Neural cell (in vitro differentiated cells): ENCODE data around the gene CRIP1. TPM values are rescaled to one million over a fixed set of nuclear protein-coding genes. Genes with fewer than 3 reads are reported as not detected.

Source experiments
- H2AFZ ChIP-seq: fragments of 200-600, 300-800 bp; sonication (generic), shearing (Covaris generic); 2 replicates; pipeline ENCODE4 v1.6.0; 2014; ENCODE audit warnings: low read depth, mild to moderate bottlenecking, antibody characterized with exemption, low read length, moderate library complexity
- H3F3A ChIP-seq: fragments of 200-600 bp; shearing (Covaris generic); 2 replicates; pipeline ENCODE4 v1.6.1; 2016; ENCODE audit warnings: mild to moderate bottlenecking, moderate library complexity, mixed read lengths, antibody characterized with exemption, low read length; ENCODE audit not compliant: insufficient read depth, poor library complexity, severe bottlenecking
- H3K27ac ChIP-seq: fragments of 200-600, 300-800 bp; sonication (generic), shearing (Covaris generic); 2 replicates; pipeline ENCODE4 v1.5.1; 2014; ENCODE audit warnings: mild to moderate bottlenecking, low read length, moderate library complexity
- H3K27me3 ChIP-seq: fragments of 300-800, 200-600 bp; sonication (generic), shearing (Covaris generic); 2 replicates; pipeline ENCODE4 v1.6.0; 2014; ENCODE audit warnings: mild to moderate bottlenecking, low read depth, low read length, moderate library complexity; ENCODE audit not compliant: insufficient read depth
- H3K36me3 ChIP-seq: fragments of 300-800, 200-600 bp; sonication (generic), shearing (Covaris generic); 2 replicates; pipeline ENCODE4 v1.5.1; 2014; ENCODE audit warnings: mild to moderate bottlenecking, antibody characterized with exemption, low read length, moderate library complexity; ENCODE audit not compliant: insufficient read depth
- H3K4me2 ChIP-seq: fragments of 300-800, 200-600 bp; sonication (generic), shearing (Covaris generic); 2 replicates; pipeline ENCODE4 v1.6.0; 2014; ENCODE audit warnings: mild to moderate bottlenecking, low read length
- H3K4me3 ChIP-seq: fragments of 300-800, 200-600 bp; sonication (generic), shearing (Covaris generic); 2 replicates; pipeline ENCODE4 v1.5.1; 2014; ENCODE audit warnings: mild to moderate bottlenecking, low read length, moderate library complexity
- H3K79me2 ChIP-seq: fragments of 200-600 bp; shearing (Covaris generic); replicated peaks from 2 replicates; pipeline ENCODE4 v1.6.0; 2014; ENCODE audit warnings: mild to moderate bottlenecking, low read length, moderate library complexity; ENCODE audit not compliant: insufficient read depth
- H3K9ac ChIP-seq: fragments of 300-800, 200-600 bp; sonication (generic), shearing (Covaris generic); 2 replicates; pipeline ENCODE4 v1.6.1; 2016; ENCODE audit warnings: mild to moderate bottlenecking, low read length, mixed read lengths
- H3K9me2 ChIP-seq: fragments of 200-600 bp; shearing (Covaris generic); 2 replicates; pipeline ENCODE4 v1.6.1; 2016; ENCODE audit warnings: mild to moderate bottlenecking, low read length, mixed read lengths; ENCODE audit not compliant: insufficient read depth
- H3K9me3 ChIP-seq: fragments of 200-600, 300-800 bp; sonication (generic), shearing (Covaris generic); 2 replicates; pipeline ENCODE4 v1.6.1; 2016; ENCODE audit warnings: mild to moderate bottlenecking, mixed run types, low read length, moderate library complexity, mixed read lengths
- H4K20me1 ChIP-seq: fragments of 200-600 bp; shearing (Covaris generic); 2 replicates; pipeline ENCODE4 v1.6.1; 2016; ENCODE audit warnings: mild to moderate bottlenecking, mixed run types; ENCODE audit not compliant: insufficient read depth
- EP300 ChIP-seq: fragments of 450-650 bp; conservative IDR thresholded peaks from 2 replicates; pipeline ENCODE4 v1.6.1; 2014; ENCODE audit warnings: antibody characterized with exemption, mild to moderate bottlenecking, moderate library complexity; ENCODE audit not compliant: poor library complexity, severe bottlenecking
- EZH2 ChIP-seq: fragments of 200-600, 300-800 bp; shearing (Covaris generic), sonication (generic); IDR thresholded peaks from 2 replicates; pipeline ENCODE4 v1.6.1; 2014; ENCODE audit warnings: antibody characterized with exemption, low read length, borderline replicate concordance, mild to moderate bottlenecking; ENCODE audit not compliant: insufficient read depth, poor library complexity, severe bottlenecking
- MXI1 ChIP-seq: fragments of 450-650 bp; conservative IDR thresholded peaks from 2 replicates; pipeline ENCODE4 v1.6.1; 2014; ENCODE audit warnings: antibody characterized with exemption, mild to moderate bottlenecking; ENCODE audit not compliant: poor library complexity, severe bottlenecking
- POLR2AphosphoS5 ChIP-seq: IDR thresholded peaks from 2 replicates; pipeline ENCODE4 v1.6.1; 2012
- RAD21 ChIP-seq: fragments of 450-650 bp; conservative IDR thresholded peaks from 2 replicates; pipeline ENCODE4 v1.6.1; 2014; ENCODE audit warnings: antibody characterized with exemption, mild to moderate bottlenecking, moderate library complexity
- SMC3 ChIP-seq: fragments of 450-650 bp; conservative IDR thresholded peaks from 2 replicates; pipeline ENCODE4 v1.6.1; 2014; ENCODE audit warnings: antibody characterized with exemption, mild to moderate bottlenecking, moderate library complexity; ENCODE audit not compliant: poor library complexity
- TAF1 ChIP-seq: IDR thresholded peaks from 2 replicates; pipeline ENCODE4 v1.6.1; 2012; ENCODE audit warnings: low read depth
- polyA plus RNA-seq: library from polyadenylated mRNA; depleted of rRNA; stranded (reverse); fragments of >200 nt; gene quantifications from 2 replicates; pipeline ENCODE4 v1.2.3, GENCODE V29; 2014
- TF ChIP-seq, protein P1 (sequence below): fragments of 450-650 bp; IDR thresholded peaks from 2 replicates; pipeline ENCODE4 v1.5.1; 2014; ENCODE audit warnings: antibody characterized with exemption, mild to moderate bottlenecking, moderate library complexity; ENCODE audit not compliant: poor library complexity, severe bottlenecking
- TF ChIP-seq, protein P2 (sequence below): IDR thresholded peaks from 2 replicates; pipeline ENCODE4 v1.6.1; 2012; ENCODE audit warnings: borderline replicate concordance

CRIP1 gene
- polyA plus RNA-seq, 1 donor from 2014 or later: 0.58 TPM

DNA sequence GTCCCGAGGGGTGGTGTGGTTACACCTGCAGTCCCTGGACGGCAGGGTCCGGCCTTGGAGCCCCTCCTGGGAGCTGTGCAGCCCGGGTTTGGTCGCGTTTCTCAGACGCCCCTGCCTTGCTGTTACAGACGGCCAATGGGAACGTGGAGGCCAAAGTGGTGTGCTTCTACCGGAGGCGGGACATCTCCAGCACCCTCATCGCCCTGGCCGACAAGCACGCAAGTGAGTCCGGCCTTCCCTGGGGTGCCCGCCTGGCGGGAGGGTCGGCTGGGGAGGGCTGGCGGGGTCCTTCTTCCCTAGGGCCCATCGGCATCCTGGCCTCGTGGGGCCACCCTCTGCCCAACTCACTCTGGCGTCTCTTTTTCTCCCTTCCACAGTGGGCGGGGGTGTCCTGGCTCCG is 41.4 kb upstream of the CRIP1 start:
- Histone ChIP-seq H2AFZ (no peak overlapping the region), H3K4me3 (no peak overlapping the region), H4K20me1 (no peaks in the 10 kb centered on the region), H3K27me3 (no peaks in the 10 kb centered on the region), H3K9me2 (no peaks in the 10 kb centered on the region), H3F3A (no peaks in the 10 kb centered on the region), H3K9ac (no peak overlapping the region), H3K79me2 (no peaks in the 10 kb centered on the region), H3K4me2 (no peak overlapping the region), H3K27ac (no peak overlapping the region), H3K36me3 (no peaks in the 10 kb centered on the region), H3K9me3 (no peaks in the 10 kb centered on the region)
- TF ChIP-seq, protein P1, sequence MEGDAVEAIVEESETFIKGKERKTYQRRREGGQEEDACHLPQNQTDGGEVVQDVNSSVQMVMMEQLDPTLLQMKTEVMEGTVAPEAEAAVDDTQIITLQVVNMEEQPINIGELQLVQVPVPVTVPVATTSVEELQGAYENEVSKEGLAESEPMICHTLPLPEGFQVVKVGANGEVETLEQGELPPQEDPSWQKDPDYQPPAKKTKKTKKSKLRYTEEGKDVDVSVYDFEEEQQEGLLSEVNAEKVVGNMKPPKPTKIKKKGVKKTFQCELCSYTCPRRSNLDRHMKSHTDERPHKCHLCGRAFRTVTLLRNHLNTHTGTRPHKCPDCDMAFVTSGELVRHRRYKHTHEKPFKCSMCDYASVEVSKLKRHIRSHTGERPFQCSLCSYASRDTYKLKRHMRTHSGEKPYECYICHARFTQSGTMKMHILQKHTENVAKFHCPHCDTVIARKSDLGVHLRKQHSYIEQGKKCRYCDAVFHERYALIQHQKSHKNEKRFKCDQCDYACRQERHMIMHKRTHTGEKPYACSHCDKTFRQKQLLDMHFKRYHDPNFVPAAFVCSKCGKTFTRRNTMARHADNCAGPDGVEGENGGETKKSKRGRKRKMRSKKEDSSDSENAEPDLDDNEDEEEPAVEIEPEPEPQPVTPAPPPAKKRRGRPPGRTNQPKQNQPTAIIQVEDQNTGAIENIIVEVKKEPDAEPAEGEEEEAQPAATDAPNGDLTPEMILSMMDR: no peak
- TF ChIP-seq, protein P2, sequence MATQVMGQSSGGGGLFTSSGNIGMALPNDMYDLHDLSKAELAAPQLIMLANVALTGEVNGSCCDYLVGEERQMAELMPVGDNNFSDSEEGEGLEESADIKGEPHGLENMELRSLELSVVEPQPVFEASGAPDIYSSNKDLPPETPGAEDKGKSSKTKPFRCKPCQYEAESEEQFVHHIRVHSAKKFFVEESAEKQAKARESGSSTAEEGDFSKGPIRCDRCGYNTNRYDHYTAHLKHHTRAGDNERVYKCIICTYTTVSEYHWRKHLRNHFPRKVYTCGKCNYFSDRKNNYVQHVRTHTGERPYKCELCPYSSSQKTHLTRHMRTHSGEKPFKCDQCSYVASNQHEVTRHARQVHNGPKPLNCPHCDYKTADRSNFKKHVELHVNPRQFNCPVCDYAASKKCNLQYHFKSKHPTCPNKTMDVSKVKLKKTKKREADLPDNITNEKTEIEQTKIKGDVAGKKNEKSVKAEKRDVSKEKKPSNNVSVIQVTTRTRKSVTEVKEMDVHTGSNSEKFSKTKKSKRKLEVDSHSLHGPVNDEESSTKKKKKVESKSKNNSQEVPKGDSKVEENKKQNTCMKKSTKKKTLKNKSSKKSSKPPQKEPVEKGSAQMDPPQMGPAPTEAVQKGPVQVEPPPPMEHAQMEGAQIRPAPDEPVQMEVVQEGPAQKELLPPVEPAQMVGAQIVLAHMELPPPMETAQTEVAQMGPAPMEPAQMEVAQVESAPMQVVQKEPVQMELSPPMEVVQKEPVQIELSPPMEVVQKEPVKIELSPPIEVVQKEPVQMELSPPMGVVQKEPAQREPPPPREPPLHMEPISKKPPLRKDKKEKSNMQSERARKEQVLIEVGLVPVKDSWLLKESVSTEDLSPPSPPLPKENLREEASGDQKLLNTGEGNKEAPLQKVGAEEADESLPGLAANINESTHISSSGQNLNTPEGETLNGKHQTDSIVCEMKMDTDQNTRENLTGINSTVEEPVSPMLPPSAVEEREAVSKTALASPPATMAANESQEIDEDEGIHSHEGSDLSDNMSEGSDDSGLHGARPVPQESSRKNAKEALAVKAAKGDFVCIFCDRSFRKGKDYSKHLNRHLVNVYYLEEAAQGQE: no peak
- no peak for TF ChIP-seq EZH2
- TF ChIP-seq POLR2AphosphoS5: no peak
- TF ChIP-seq MXI1: no peak
- TF ChIP-seq EP300: no peak
- no peak for TF ChIP-seq TAF1
- no peak for TF ChIP-seq RAD21
- TF ChIP-seq SMC3: no peak

DNA sequence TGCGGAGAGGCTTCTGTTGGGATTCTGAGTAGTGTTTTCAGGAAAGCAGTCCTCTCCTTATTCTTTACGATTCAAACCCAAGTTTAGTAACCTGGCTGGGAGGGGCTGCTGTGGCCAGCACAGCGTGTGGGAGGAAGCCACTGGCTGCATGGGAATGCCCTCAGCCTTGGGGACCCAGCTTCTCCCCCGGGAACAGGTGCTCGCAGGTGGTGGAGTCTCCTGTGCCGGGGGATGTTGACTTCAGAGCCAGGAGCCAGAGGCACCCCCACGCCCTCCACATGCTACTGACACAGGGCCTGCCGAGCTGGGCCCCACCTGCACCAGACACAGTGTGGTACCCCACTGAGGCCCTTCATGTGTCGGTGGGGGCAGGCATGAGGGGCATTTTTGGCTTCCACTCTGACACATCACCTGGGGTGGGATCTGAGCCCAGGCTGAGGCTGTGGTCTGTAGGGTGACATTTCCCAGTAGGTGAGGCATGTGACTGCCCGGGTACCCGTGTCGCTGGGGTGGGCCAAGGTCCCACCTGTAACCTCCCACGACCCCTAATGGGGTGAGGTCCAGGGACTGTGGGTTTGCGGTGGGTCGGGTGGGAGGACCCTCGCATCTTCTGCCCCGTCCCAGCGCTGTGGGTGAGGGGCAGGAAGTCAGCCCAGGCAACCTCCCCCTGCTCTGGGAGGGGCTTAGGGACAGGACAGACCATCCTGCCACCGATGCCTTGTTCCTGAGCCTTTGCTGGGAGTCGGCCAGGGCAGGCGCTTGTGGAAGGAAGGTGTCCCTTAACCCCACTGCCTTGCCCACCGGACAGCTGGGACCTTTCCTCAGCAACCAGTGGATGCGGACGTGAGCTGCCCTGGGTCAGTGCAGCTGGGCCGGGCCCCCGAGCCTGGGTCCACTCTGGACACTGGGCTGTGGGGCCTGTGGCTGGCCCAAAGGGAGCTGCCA is 40.5 kb upstream of the CRIP1 start:
- Histone ChIP-seq H3K27me3 (no peaks in the 10 kb centered on the region), H3K9me2 (no peaks in the 10 kb centered on the region), H3K79me2 (no peaks in the 10 kb centered on the region), H3K9ac (no peak overlapping the region), H3K36me3 (no peaks in the 10 kb centered on the region), H3K27ac (no peak overlapping the region), H3K9me3 (no peaks in the 10 kb centered on the region), H4K20me1 (no peaks in the 10 kb centered on the region), H3K4me3 (no peak overlapping the region), H3F3A (no peaks in the 10 kb centered on the region), H2AFZ (no peak overlapping the region), H3K4me2 (no peak overlapping the region)
- no peak for TF ChIP-seq EP300
- TF ChIP-seq, protein P1: no peak
- no peak for TF ChIP-seq POLR2AphosphoS5
- no peak for TF ChIP-seq RAD21
